Stimulated activated memory B cell treated with anti-CD40 and anti-IgM and Interleukin-4, amounts not matched to agents 10 μg/mL and 1 μg/mL and 100 μg/mL, for 72 hours (primary cell): ENCODE results near the gene CD300E.

Source experiments
- ATAC-seq: fragments of 150-1000 bp; cut with Tn5 transposase; 2 replicates; pipeline ENCODE4 v1.10.0; 2021
- H3K27ac Mint-ChIP-seq: one replicate; pipeline ENCODE4 v1.8.0; 2022; ENCODE audit warnings: mild to moderate bottlenecking, mixed read lengths
- H3K27me3 Mint-ChIP-seq: one replicate; pipeline ENCODE4 v1.8.0; 2022; ENCODE audit warnings: mixed read lengths
- H3K36me3 Mint-ChIP-seq: one replicate; pipeline ENCODE4 v1.8.0; 2022; ENCODE audit warnings: mixed read lengths
- H3K4me1 Mint-ChIP-seq: one replicate; pipeline ENCODE4 v1.8.0; 2022; ENCODE audit warnings: mixed read lengths
- H3K4me3 Mint-ChIP-seq: one replicate; pipeline ENCODE4 v1.8.0; 2022; ENCODE audit warnings: mild to moderate bottlenecking, moderate library complexity, mixed read lengths
- H3K9me3 Mint-ChIP-seq: one replicate; pipeline ENCODE4 v1.8.0; 2022; ENCODE audit warnings: mixed read lengths

Gene CD300E

DNA sequence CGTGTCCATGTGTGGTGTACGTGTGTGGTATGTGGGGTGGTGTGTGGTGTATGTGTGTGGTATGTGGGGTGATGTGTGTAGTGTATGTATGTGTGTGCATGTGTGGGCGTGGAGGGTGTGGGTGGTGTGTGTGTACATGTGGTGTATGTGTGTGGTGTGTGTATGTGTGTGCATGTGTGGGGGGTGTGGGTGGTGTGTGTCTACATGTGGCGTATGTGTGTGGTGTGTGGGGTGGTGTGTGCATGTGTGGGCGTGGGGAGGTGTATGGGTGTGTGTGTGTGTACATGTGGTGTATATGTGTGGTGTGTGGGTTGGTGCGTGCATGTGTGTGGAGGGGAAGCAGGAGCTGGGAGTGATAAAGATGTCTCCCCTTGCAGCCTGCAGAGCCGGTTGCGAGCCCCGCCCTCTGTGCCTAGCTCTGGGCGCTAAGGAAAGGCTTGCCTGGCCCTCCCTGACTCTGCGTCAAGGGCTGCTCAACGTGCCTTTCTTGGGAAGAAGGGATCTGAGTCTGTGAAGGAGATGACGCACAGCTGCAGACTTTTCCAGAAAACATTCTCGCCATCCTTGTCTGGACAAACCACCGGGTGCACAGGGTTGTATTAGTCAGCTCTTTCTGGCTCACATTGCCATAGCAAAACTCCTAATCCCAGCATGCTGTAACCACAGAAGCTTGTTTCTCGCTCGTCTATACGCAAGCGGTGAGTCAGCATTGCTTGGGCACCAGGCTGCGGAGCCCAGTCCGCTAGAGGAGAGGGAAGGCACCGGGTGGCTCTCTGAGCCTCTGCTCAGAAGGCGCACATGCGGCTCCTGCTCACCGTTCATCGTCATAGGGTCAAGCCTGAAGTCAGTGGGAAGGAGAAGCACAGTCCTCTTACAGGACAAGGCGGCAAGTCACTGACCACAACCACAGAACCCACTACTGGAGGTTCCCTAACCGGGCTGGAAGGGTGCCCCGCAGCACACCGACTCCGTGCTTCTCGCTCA lies 54.2 kb downstream of the CD300E start:
- Mint-ChIP-seq H3K27ac (no peak overlapping the region), H3K36me3 (no peaks in the 10 kb centered on the region), H3K4me3 (no peak overlapping the region), H3K27me3 (peaks cover 41% of the 10 kb centered on the region), H3K9me3 (no peaks in the 10 kb centered on the region), H3K4me1 (peaks cover 18% of the 10 kb centered on the region)
- ATAC-seq, result no peak

DNA sequence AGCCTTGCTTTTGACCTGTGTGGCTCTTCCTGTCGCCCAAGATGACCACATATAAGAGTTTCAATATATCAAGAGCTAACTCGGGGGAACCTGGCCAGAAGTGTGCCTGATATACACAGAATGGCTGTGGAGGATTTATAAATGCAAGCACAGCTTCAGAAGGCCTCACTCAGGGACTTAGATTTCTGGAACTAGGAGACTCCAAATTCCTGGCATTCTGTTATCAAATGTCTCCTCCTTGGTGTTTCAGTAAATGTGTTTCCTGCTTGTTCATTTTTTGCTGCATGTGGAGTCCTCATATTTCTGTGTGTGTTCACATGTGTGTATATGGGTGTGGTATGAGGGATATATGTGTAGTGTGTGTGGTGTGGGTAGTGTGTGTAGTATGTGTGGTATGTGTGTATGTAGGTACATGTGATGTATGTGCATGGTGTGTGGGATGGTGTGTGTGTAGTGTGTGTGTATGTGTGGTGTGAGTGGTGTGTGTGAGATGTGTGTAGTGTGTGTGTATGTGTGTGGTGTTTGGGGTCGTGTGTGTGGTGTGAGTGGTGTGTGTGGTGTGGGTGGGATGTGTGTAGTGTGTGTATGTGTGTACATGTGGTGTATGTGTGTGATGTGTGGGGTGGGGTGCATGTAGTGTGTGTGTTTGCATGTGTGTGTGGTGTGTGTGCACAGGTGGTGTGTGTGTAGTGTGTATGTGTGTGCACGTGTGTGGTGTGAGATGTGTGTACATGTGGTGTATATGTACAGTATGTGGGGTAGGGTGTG lies 55.2 kb downstream of the CD300E start:
- ATAC-seq, result no peak
- Mint-ChIP-seq H3K27ac (no peak overlapping the region), H3K27me3 (peaks cover 49% of the 10 kb centered on the region), H3K36me3 (no peaks in the 10 kb centered on the region), H3K4me1 (peaks cover 18% of the 10 kb centered on the region), H3K9me3 (peaks cover 3% of the 10 kb centered on the region), H3K4me3 (no peak overlapping the region)

DNA sequence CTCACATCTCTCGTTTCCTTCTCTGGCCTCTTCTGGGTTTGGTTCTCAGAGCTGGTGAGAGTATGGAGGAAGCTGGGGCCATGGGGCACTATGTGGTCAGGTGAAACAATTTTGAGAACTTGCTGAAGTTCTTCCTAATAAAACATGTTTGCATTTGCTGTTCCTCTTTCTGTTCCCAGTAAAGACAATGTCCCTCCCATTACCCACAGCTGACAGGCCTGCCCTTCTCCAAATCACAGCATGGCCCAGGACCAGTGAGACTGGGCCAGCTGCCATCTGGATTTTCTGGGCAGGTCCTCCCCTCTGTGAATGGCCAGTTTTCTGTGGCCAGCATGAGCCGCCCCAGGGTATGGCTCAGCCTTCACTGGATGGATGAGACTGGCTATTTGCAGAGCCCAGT lies 56.1 kb downstream of the CD300E start, which contains the start of gene CD300H:
CD300H (minus strand) TSS at position 113 of the 400 bp plus-strand sequence.
- ATAC-seq, result no peak
- H3K9me3 Mint-ChIP-seq, result peaks cover 4% of the 10 kb centered on the region
- H3K4me3 Mint-ChIP-seq, result no peak within 1 kb of the TSS
- H3K27me3 Mint-ChIP-seq, result peaks cover 55% of the 10 kb centered on the region
- peaks cover 18% of the 10 kb centered on the region for H3K4me1 Mint-ChIP-seq
- no peaks in the 10 kb centered on the region for H3K36me3 Mint-ChIP-seq
- no peak within 1 kb of the TSS for H3K27ac Mint-ChIP-seq

DNA sequence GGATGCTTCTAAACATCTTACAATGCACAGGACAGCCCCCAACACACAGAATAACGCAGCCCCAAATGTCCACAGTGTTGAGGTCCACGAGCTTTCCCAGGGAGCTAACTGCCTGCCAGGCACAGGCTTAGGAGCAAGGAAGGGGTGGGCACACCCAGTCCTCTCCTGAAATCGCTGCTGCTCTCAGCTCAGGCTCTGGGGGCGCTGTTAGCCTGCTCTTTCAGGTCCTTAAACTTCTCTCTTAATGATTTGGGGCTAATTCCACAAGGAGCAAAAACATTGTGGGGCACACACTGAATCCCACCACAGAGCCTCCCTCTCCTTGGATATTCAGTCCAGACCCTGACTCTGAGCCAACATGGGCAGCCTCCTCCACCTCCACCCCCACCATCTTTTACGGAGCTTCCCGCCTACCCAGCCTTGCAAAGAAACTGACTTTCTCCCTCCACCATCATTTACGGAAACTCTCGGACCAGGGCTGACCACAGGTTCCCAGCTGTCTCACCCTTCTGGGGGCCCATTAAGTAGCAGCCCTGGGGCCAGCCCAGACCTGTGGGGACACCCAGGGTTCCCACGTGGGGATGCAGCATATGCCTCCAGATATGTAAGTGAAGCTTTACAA lies 57.3 kb downstream of the CD300E start:
- H3K27me3 Mint-ChIP-seq, result peaks cover 67% of the 10 kb centered on the region
- no peaks in the 10 kb centered on the region for H3K36me3 Mint-ChIP-seq
- peaks cover 4% of the 10 kb centered on the region for H3K9me3 Mint-ChIP-seq
- no peak for ATAC-seq
- H3K4me1 Mint-ChIP-seq, result peaks cover 29% of the 10 kb centered on the region
- H3K4me3 Mint-ChIP-seq, result no peak overlapping the region
- H3K27ac Mint-ChIP-seq, result no peak overlapping the region

DNA sequence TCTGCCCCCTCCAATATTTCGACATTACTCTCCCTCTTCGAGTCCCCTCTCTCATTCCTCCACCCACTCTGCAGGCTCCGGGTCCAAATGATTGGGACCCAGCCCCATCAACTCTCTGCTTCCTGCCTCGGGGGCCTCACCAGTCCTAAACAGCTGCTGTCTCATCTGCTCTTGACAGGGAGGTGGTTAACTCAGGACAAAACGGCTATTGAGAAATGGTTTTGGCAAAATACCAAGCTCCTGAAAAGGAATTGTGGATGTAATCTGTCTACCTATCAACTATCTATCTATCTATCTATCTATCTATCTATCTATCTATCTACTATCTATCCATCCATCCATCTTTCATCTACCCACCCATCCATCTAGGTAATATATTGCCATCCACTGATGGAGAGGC lies 58.4 kb downstream of the CD300E start:
- ATAC-seq, result no peak
- Mint-ChIP-seq H3K4me1 (peaks cover 32% of the 10 kb centered on the region), H3K27ac (no peak overlapping the region), H3K4me3 (no peak overlapping the region), H3K9me3 (peaks cover 4% of the 10 kb centered on the region), H3K36me3 (no peaks in the 10 kb centered on the region), H3K27me3 (peaks cover 69% of the 10 kb centered on the region)

DNA sequence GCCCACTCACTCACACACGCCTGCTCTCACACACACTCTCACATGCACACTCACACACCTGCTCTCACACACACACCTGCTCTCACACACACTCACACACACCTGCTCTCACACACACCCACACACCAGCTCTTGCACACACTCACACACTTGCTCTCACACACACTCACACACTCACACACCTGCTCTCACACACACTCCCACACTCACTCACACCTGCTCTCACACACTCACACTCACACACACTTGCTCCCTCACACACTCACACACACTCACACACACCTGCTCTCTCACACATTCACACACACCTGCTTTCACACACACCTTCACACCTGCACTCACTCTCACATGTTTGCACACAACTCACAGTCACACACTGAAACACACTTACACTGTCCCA lies 60.2 kb downstream of the CD300E start:
- no peaks in the 10 kb centered on the region for H3K36me3 Mint-ChIP-seq
- H3K27ac Mint-ChIP-seq, result no peak overlapping the region
- no peak for ATAC-seq
- peaks cover 57% of the 10 kb centered on the region for H3K27me3 Mint-ChIP-seq
- H3K4me3 Mint-ChIP-seq, result no peak overlapping the region
- H3K9me3 Mint-ChIP-seq, result peaks cover 10% of the 10 kb centered on the region
- peaks cover 36% of the 10 kb centered on the region for H3K4me1 Mint-ChIP-seq

DNA sequence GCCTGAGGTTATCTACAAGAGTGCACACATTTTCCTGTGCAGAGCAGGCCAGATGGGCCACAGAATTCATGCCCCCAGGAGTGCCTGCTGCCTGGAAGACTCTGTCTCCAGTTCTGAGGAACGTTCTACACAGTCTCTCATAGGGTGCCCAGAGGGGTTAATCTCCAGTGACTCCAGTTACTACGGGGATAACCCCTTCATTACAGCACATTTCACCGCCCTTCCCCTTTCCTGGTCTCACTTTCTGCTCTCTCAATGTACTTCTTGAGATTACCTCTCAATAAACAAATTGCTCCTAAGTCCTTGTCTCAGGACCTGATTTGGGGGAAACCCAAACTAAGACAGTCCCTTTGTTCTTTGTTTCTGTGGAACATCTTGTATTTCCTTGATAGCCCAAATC lies 62.0 kb downstream of the CD300E start:
- Mint-ChIP-seq H3K9me3 (peaks cover 14% of the 10 kb centered on the region), H3K36me3 (no peaks in the 10 kb centered on the region), H3K4me3 (no peak overlapping the region), H3K27me3 (peaks cover 42% of the 10 kb centered on the region), H3K4me1 (peaks cover 35% of the 10 kb centered on the region), H3K27ac (no peak overlapping the region)
- no peak for ATAC-seq
